Tibial nerve (tissue), 4 donors: Measurements from ENCODE around the gene ARHGAP35. TPM values are rescaled to one million over a fixed set of nuclear protein-coding genes. Genes with fewer than 3 reads are reported as not detected.

Source experiments
- DNase-seq, 2 donors: peaks; one replicate each; pipeline ENCODE4 v3.0.0-alpha.2; 2019; ENCODE audit warnings: low spot score in 2 of 2
- H3K27ac ChIP-seq, 4 donors: fragments of 200-600 bp; sonication (generic) in 3 of 4; one replicate each; pipeline ENCODE4 v1.5.1; 2017 to 2019; ENCODE audit warnings: mild to moderate bottlenecking in 1 of 4
- H3K27me3 ChIP-seq, 2 donors: fragments of 200-600 bp; sonication (generic) in 1 of 2; one replicate each; pipeline versions ENCODE4 v1.5.1 to v1.6.0; 2017 to 2019
- H3K36me3 ChIP-seq, 3 donors: fragments of 200-600 bp; sonication (generic); one replicate each; pipeline ENCODE4 v1.5.1; 2018 to 2019
- H3K4me1 ChIP-seq, 4 donors: fragments of 200-600 bp; sonication (generic) in 3 of 4; one replicate each; pipeline ENCODE4 v1.5.1; 2017 to 2019
- H3K4me3 ChIP-seq, 4 donors: fragments of 200-600 bp; sonication (generic) in 3 of 4; one replicate each; pipeline ENCODE4 v1.5.1; 2017 to 2019; ENCODE audit warnings: mild to moderate bottlenecking in 1 of 4, moderate library complexity in 1 of 4
- H3K9me3 ChIP-seq, 4 donors: fragments of 200-600 bp; sonication (generic) in 3 of 4; one replicate each; pipeline ENCODE4 v1.5.1; 2017 to 2019
- CTCF ChIP-seq, 5 experiments: fragments of 200-600 bp in 3 of 5; fragments of 450-650 bp in 2 of 5; sonication (generic) in 3 of 5; IDR thresholded peaks; one replicate each; pipeline ENCODE4 v1.5.1; 2016 to 2019; ENCODE audit warnings: antibody characterized with exemption in 5 of 5, mild to moderate bottlenecking in 3 of 5, moderate library complexity in 2 of 5
- EP300 ChIP-seq, 2 donors: sonication (generic); formaldehyde crosslinking; IDR thresholded peaks; one replicate each; pipeline ENCODE4 v1.6.1; 2017; ENCODE audit warnings: antibody characterized with exemption in 2 of 2, mild to moderate bottlenecking in 1 of 2
- POLR2A ChIP-seq, 2 donors: fragments of 450-650 bp; IDR thresholded peaks; one replicate each; pipeline ENCODE4 v1.6.1; 2017; ENCODE audit warnings: antibody characterized with exemption in 2 of 2, mild to moderate bottlenecking in 2 of 2, moderate library complexity in 2 of 2
- WGBS, 2 donors: methylation state at CpG; one replicate each; pipeline ENCODE4 v1.1.5; 2018; 5-methylcytosine and 5-hydroxymethylcytosine counted together
- total RNA-seq, 4 donors: library from RNA; depleted of rRNA; stranded (reverse); fragments of >200 nt; gene quantifications; one replicate each; pipeline ENCODE4 v1.1.0, GENCODE V29; 2016

Gene ARHGAP35
- total RNA-seq, 4 donors from 2014 or later, result 43.3 to 50.3 (median 48.6) TPM

GRCh38 chr19:46904114-46905060 is 43.6 kb downstream of the ARHGAP35 start:
- Histone ChIP-seq H3K9me3 (no peaks in the 10 kb centered on the region), H3K4me3 (no peak overlapping the region), H3K4me1 (peaks cover 0 to 58% (median 19%) of the 10 kb centered on the region in 4 donors), H3K27me3 (no peaks in the 10 kb centered on the region), H3K27ac (peak overlapping the region in 2 of 4 donors; percentile 38 to 50), H3K36me3 (no peaks in the 10 kb centered on the region)
- 57 to 65% methylated on average over 16 of the region's 16 CpGs for WGBS, 2 donors
- TF ChIP-seq CTCF (IDR thresholded peaks at IDR 0.05), result no peak
- no peak for TF ChIP-seq EP300 (IDR thresholded peaks at IDR 0.05)
- no peak for TF ChIP-seq POLR2A (IDR thresholded peaks at IDR 0.05)
- no peak for DNase-seq

GRCh38 chr19:46906221-46906620 is 45.4 kb downstream of the ARHGAP35 start:
- peaks cover 0 to 62% (median 24%) of the 10 kb centered on the region in 4 donors for H3K4me1 ChIP-seq
- H3K9me3 ChIP-seq, result no peaks in the 10 kb centered on the region
- no peak overlapping the region for H3K27ac ChIP-seq
- H3K27me3 ChIP-seq, result no peaks in the 10 kb centered on the region
- no peak for DNase-seq
- H3K4me3 ChIP-seq, result no peak overlapping the region
- TF ChIP-seq CTCF (IDR thresholded peaks at IDR 0.05), result no peak
- TF ChIP-seq EP300 (IDR thresholded peaks at IDR 0.05), result no peak
- TF ChIP-seq POLR2A (IDR thresholded peaks at IDR 0.05), result no peak
- no peaks in the 10 kb centered on the region for H3K36me3 ChIP-seq
- WGBS, 2 donors, result 82 to 89% methylated on average over 2 of the region's 2 CpGs

- Histone ChIP-seq H3K9me3 (no peaks in the 10 kb centered on the region), H3K36me3 (no peaks in the 10 kb centered on the region), H3K4me3 (no peak overlapping the region), H3K27me3 (no peaks in the 10 kb centered on the region), H3K27ac (peak overlapping the region in 2 of 4 donors; percentile 13 to 66), H3K4me1 (peaks cover 0 to 55% (median 19%) of the 10 kb centered on the region in 4 donors)
- 47 to 57% methylated on average over 4 of the region's 4 CpGs for WGBS, 2 donors
- no peak for TF ChIP-seq CTCF (IDR thresholded peaks at IDR 0.05)
- TF ChIP-seq EP300 (IDR thresholded peaks at IDR 0.05), result peak in 1 of 2 donors; percentile 53
- DNase-seq, result no peak
Observed at GRCh38 chr19:46907880-46908279, 47.1 kb downstream of the ARHGAP35 start.

- DNase-seq, result no peak
- H3K4me1 ChIP-seq, result peaks cover 0 to 55% (median 26%) of the 10 kb centered on the region in 4 donors
- 72 to 84% methylated on average over 4 of the region's 4 CpGs for WGBS, 2 donors
- H3K9me3 ChIP-seq, result no peaks in the 10 kb centered on the region
- H3K27me3 ChIP-seq, result no peaks in the 10 kb centered on the region
- no peak overlapping the region for H3K4me3 ChIP-seq
- no peak overlapping the region for H3K27ac ChIP-seq
- no peaks in the 10 kb centered on the region for H3K36me3 ChIP-seq
- TF ChIP-seq CTCF (IDR thresholded peaks at IDR 0.05) (no peak), POLR2A (IDR thresholded peaks at IDR 0.05) (no peak), EP300 (IDR thresholded peaks at IDR 0.05) (no peak)
Observed at GRCh38 chr19:46909356-46909755, 48.6 kb downstream of the ARHGAP35 start.

Other genes starting within 250 kb of the ARHGAP35 start
- gene PTGIR, start 235.9 kb upstream of the ARHGAP35 start, total RNA-seq, result 10 to 100 TPM in 2 of 4 donors, 1 to 10 TPM in 2; 3.1 to 43.2 (median 12.7) TPM
- gene GNG8, start 224.8 kb upstream of the ARHGAP35 start, total RNA-seq, result not detected
- gene DACT3, start 199.8 kb upstream of the ARHGAP35 start, total RNA-seq, result 10 to 100 TPM in 1 of 4 donors, 1 to 10 TPM in 3; 7.1 to 11.7 (median 8.2) TPM
- gene PRKD2, start 143.9 kb upstream of the ARHGAP35 start, total RNA-seq, result 10 to 100 TPM; 21.0 to 36.1 (median 30.2) TPM
- gene FKRP, start 114.9 kb upstream of the ARHGAP35 start, total RNA-seq, result 10 to 100 TPM; 15.7 to 20.4 (median 17.7) TPM
- 100 to 1,000 TPM in 1 of 4 donors, 10 to 100 TPM in 3; 77.4 to 127 (median 87.4) TPM for gene STRN4, start 114.5 kb upstream of the ARHGAP35 start, total RNA-seq
- gene SLC1A5, start 72.4 kb upstream of the ARHGAP35 start, total RNA-seq, result 100 to 1,000 TPM in 1 of 4 donors, 10 to 100 TPM in 3; 76.8 to 107 (median 83.4) TPM
- 100 to 1,000 TPM in 1 of 4 donors, 10 to 100 TPM in 3; 32.1 to 108 (median 64.6) TPM for gene AP2S1, start 10.2 kb upstream of the ARHGAP35 start, total RNA-seq
- under 1 TPM in 2 of 4 donors, not detected in 2; 0.39 to 0.42 TPM for gene NPAS1, start 158.8 kb downstream of the ARHGAP35 start, total RNA-seq
- gene TMEM160, start 187.6 kb downstream of the ARHGAP35 start, total RNA-seq, result 10 to 100 TPM; 37.5 to 78.5 (median 66.8) TPM